BLaER1 (cell line): ENCODE measurements around the gene APRT.

Experiments used
- H3K27ac ChIP-seq: shearing (Covaris generic); formaldehyde crosslinking; 2 replicates; pipeline ENCODE4 v1.8.1; 2022
- H3K27me3 ChIP-seq: shearing (Covaris generic); formaldehyde crosslinking; 2 replicates; pipeline ENCODE4 v1.8.1; 2022
- H3K36me3 ChIP-seq: shearing (Covaris generic); formaldehyde crosslinking; 2 replicates; pipeline ENCODE4 v1.8.1; 2022
- H3K4me1 ChIP-seq: shearing (Covaris generic); formaldehyde crosslinking; 2 replicates; pipeline ENCODE4 v1.8.1; 2022
- H3K4me2 ChIP-seq: shearing (Covaris generic); formaldehyde crosslinking; 2 replicates; pipeline ENCODE4 v1.8.1; 2022
- H3K4me3 ChIP-seq: shearing (Covaris generic); formaldehyde crosslinking; 2 replicates; pipeline ENCODE4 v1.8.1; 2022
- H3K9ac ChIP-seq: shearing (Covaris generic); formaldehyde crosslinking; 2 replicates; pipeline ENCODE4 v1.8.1; 2022
- H3K9me3 ChIP-seq: shearing (Covaris generic); formaldehyde crosslinking; 2 replicates; pipeline ENCODE4 v1.8.1; 2022
- H4K20me1 ChIP-seq: shearing (Covaris generic); formaldehyde crosslinking; 2 replicates; pipeline ENCODE4 v1.8.1; 2022
- Cebpa-rat ChIP-seq: shearing (Covaris generic); IDR thresholded peaks from 2 replicates; pipeline ENCODE4 v1.8.1; 2022

Gene APRT

GRCh38 chr16:88842806-88843205 lies 31.1 kb upstream of the APRT start:
- H3K4me1 ChIP-seq = peaks cover 57% of the 10 kb centered on the region
- no peak for TF ChIP-seq Cebpa-rat
- H3K27me3 ChIP-seq = no peaks in the 10 kb centered on the region
- H3K4me2 ChIP-seq = no peak overlapping the region
- peaks cover 96% of the 10 kb centered on the region for H4K20me1 ChIP-seq
- no peaks in the 10 kb centered on the region for H3K9me3 ChIP-seq
- no peak overlapping the region for H3K27ac ChIP-seq
- H3K9ac ChIP-seq = no peak overlapping the region
- H3K4me3 ChIP-seq = no peak overlapping the region
- H3K36me3 ChIP-seq = peaks cover 54% of the 10 kb centered on the region

GRCh38 chr16:88842308-88842756 lies 30.6 kb upstream of the APRT start:
- H3K36me3 ChIP-seq = peaks cover 49% of the 10 kb centered on the region
- H3K4me3 ChIP-seq = no peak overlapping the region
- H3K27ac ChIP-seq = no peak overlapping the region
- H3K4me1 ChIP-seq = peaks cover 62% of the 10 kb centered on the region
- no peak for TF ChIP-seq Cebpa-rat
- H3K9ac ChIP-seq = no peak overlapping the region
- no peaks in the 10 kb centered on the region for H3K9me3 ChIP-seq
- H4K20me1 ChIP-seq = peaks cover 96% of the 10 kb centered on the region
- no peak overlapping the region for H3K4me2 ChIP-seq
- H3K27me3 ChIP-seq = no peaks in the 10 kb centered on the region

GRCh38 chr16:88841521-88842307 lies 30.0 kb upstream of the APRT start:
- H4K20me1 ChIP-seq = peaks cover 99% of the 10 kb centered on the region
- H3K4me1 ChIP-seq = peaks cover 68% of the 10 kb centered on the region
- no peaks in the 10 kb centered on the region for H3K27me3 ChIP-seq
- peak overlapping the region; percentile 77 for H3K4me2 ChIP-seq
- no peak for TF ChIP-seq Cebpa-rat
- H3K27ac ChIP-seq = peak overlapping the region; percentile 50; the same call in 1 of the 2 replicates
- no peak overlapping the region for H3K4me3 ChIP-seq
- no peaks in the 10 kb centered on the region for H3K9me3 ChIP-seq
- H3K36me3 ChIP-seq = peaks cover 45% of the 10 kb centered on the region
- no peak overlapping the region for H3K9ac ChIP-seq

- Histone ChIP-seq H4K20me1 (peaks cover 99% of the 10 kb centered on the region), H3K4me2 (peak overlapping the region; percentile 77), H3K9me3 (no peaks in the 10 kb centered on the region), H3K4me3 (no peak overlapping the region), H3K9ac (peak overlapping the region; percentile 34; the same call in 1 of the 2 replicates), H3K27ac (peak overlapping the region; percentile 50), H3K36me3 (peaks cover 37% of the 10 kb centered on the region), H3K4me1 (peaks cover 75% of the 10 kb centered on the region), H3K27me3 (peaks cover 6% of the 10 kb centered on the region)
- TF ChIP-seq Cebpa-rat = peak; percentile 18; the same call in 1 of the 2 replicates
These were observed 29.0 kb upstream of the APRT start for GRCh38 chr16:88840600-88841215.

GRCh38 chr16:88839745-88840599 lies 28.2 kb upstream of the APRT start:
- H3K4me2 ChIP-seq = peak overlapping the region; percentile 77
- H3K27ac ChIP-seq = peak overlapping the region; percentile 50
- H3K4me1 ChIP-seq = peaks cover 77% of the 10 kb centered on the region
- H3K9me3 ChIP-seq = no peaks in the 10 kb centered on the region
- peaks cover 100% of the 10 kb centered on the region for H4K20me1 ChIP-seq
- H3K9ac ChIP-seq = peak overlapping the region; percentile 34; the same call in 1 of the 2 replicates
- H3K36me3 ChIP-seq = peaks cover 39% of the 10 kb centered on the region
- peaks cover 13% of the 10 kb centered on the region for H3K27me3 ChIP-seq
- TF ChIP-seq Cebpa-rat = no peak
- H3K4me3 ChIP-seq = no peak overlapping the region

GRCh38 chr16:88839026-88839529 lies 27.4 kb upstream of the APRT start:
- peaks cover 16% of the 10 kb centered on the region for H3K27me3 ChIP-seq
- TF ChIP-seq Cebpa-rat = no peak
- H3K4me3 ChIP-seq = no peak overlapping the region
- no peak overlapping the region for H3K9ac ChIP-seq
- H3K27ac ChIP-seq = 0 out of 2 replicates have a peak overlapping the region, but pooled peaks have one; percentile 50
- peaks cover 72% of the 10 kb centered on the region for H3K4me1 ChIP-seq
- H3K9me3 ChIP-seq = no peaks in the 10 kb centered on the region
- peaks cover 96% of the 10 kb centered on the region for H4K20me1 ChIP-seq
- peaks cover 44% of the 10 kb centered on the region for H3K36me3 ChIP-seq
- peak overlapping the region; percentile 77 for H3K4me2 ChIP-seq

- no peaks in the 10 kb centered on the region for H3K9me3 ChIP-seq
- peaks cover 91% of the 10 kb centered on the region for H4K20me1 ChIP-seq
- TF ChIP-seq Cebpa-rat = no peak
- peaks cover 76% of the 10 kb centered on the region for H3K4me1 ChIP-seq
- H3K27ac ChIP-seq = no peak overlapping the region
- peaks cover 44% of the 10 kb centered on the region for H3K36me3 ChIP-seq
- H3K4me2 ChIP-seq = peak overlapping the region; percentile 77
- H3K4me3 ChIP-seq = no peak overlapping the region
- H3K27me3 ChIP-seq = peaks cover 16% of the 10 kb centered on the region
- H3K9ac ChIP-seq = no peak overlapping the region
These were observed 26.8 kb upstream of the APRT start for GRCh38 chr16:88838566-88838965.

GRCh38 chr16:88837806-88838205 lies 26.1 kb upstream of the APRT start:
- Histone ChIP-seq H3K9ac (peak overlapping the region; percentile 39; the same call in 1 of the 2 replicates), H3K4me1 (peaks cover 84% of the 10 kb centered on the region), H3K9me3 (no peaks in the 10 kb centered on the region), H3K36me3 (peaks cover 39% of the 10 kb centered on the region), H3K27me3 (peaks cover 16% of the 10 kb centered on the region), H3K4me3 (no peak overlapping the region), H3K27ac (peak overlapping the region; percentile 0; the same call in 1 of the 2 replicates), H3K4me2 (peak overlapping the region; percentile 77), H4K20me1 (peaks cover 84% of the 10 kb centered on the region)
- no peak for TF ChIP-seq Cebpa-rat

- no peak for TF ChIP-seq Cebpa-rat
- Histone ChIP-seq H3K4me1 (peaks cover 86% of the 10 kb centered on the region), H3K36me3 (peaks cover 30% of the 10 kb centered on the region), H3K27ac (no peak overlapping the region; the same call in 1 of the 2 replicates), H3K9ac (0 out of 2 replicates have a peak overlapping the region, but pooled peaks have one; percentile 39), H3K9me3 (no peaks in the 10 kb centered on the region), H3K27me3 (peaks cover 16% of the 10 kb centered on the region), H3K4me3 (no peak overlapping the region), H4K20me1 (peaks cover 74% of the 10 kb centered on the region), H3K4me2 (peak overlapping the region; percentile 77)
These were observed 25.1 kb upstream of the APRT start for GRCh38 chr16:88836791-88837190.
